ENCODE results near the gene COMT.

COMT gene

DNA sequence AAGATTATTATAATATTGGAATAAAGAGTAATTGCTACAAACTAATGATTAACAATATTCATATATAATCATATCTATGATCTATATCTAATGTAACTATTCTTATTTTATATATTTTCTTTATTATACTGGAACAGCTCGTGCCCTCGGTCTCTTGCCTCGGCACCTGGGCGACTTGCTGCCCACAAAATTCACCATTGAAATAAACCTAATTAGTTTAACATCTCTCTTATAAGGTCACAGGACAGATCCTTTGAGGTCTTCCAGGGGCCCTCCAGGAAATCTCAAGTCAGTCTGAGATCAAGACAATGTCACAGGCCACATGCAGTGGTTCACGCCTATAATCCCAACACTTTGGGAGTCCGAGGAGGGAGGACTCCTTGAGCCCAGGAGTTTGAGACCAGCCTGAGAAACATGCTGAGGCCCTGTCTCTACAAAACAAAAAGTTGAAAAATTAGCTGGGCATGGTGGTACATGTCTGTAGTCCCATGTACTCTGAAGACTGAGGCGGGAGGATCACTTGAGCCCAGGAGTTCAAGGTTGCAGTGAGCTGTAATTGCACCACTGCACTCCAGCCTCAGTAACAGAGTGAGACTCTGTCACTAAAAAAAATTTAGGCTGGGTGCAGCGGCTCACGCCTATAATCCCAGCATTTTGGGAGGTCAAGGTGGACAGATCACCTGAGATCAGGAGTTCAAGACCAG lies 6.6 kb downstream of the COMT start:
- Histone ChIP-seq H3K9me3 (ENCODE audit: control insufficient read depth, insufficient read depth, low read length) (no peaks in the 10 kb centered on the region), H3K4me1 (ENCODE audit: insufficient read depth, low read length) (peaks cover 11% of the 10 kb centered on the region), H3K9ac (ENCODE audit: low read depth, low read length) (no peak overlapping the region), H3K36me3 (ENCODE audit: insufficient read depth, low read length) (no peaks in the 10 kb centered on the region)

DNA sequence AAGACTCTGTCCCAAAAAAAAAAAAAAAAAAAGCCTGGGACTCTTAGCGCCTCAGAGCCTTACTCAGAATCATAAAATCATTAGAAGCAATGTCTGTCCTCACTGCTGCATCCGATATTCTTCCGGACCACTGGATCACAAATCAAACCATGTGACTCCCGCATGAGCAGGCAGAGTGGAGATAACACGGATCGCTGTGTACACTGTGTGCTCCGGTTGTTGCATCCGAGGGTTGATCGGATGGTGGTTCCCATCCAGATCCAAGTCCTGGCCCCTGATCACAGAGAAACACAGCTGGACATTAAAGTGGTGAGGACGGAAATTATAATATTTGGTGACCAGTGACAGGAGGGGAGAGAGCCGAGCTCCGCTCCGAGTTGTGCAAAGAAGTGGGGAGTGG lies 9.8 kb downstream of the COMT start:
- no peaks in the 10 kb centered on the region for H3K9me3 ChIP-seq (ENCODE audit: control insufficient read depth, insufficient read depth, low read length)
- H3K36me3 ChIP-seq (ENCODE audit: insufficient read depth, low read length): no peaks in the 10 kb centered on the region
- H3K4me1 ChIP-seq (ENCODE audit: insufficient read depth, low read length): peaks cover 10% of the 10 kb centered on the region; the same call in 1 of the 2 replicates
- no peak overlapping the region for H3K9ac ChIP-seq (ENCODE audit: low read depth, low read length)

DNA sequence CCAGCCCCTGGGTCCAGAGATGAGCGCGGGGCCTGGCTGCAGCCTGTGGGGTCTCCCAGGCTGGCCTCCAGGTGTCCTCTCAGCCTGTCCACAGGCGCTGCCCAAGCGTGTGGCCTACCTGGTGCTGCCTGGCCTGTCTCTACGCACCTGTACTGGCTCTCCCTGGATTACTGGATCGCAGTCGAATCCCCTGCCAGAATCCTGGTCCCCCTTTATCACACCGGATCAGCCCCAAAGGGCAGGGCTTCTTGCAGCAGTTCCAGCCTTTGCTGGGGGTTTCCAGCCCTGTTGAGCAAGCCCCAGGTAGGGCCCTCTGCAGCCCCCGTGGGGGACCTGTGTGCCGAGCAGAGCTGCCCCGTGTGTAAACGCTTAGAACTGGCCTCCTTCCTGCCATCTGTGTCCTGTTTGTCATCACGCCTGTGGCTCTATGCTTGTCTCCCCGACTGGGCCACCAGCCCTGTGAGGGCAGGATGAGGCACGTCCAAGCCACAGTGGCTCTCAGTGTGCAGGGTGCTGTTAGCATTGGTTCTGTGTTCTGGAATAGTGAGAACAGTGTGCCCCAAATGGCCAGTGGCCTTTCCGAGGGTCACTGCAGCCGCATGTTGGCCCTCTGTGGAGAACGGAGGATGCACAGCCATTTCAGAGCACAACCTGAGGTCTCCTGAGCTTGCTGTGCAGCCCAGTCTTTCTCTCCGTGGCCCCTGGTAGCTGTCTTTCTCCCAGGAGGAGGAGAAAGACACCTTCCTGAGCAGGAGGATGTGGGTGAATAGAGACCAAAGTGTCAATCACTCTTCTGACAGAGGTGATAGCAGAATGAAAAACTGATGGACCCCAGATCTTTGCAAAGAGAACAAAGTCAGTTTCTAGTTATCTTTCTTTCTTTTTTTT lies 13.9 kb downstream of the COMT start:
- Histone ChIP-seq H3K4me1 (ENCODE audit: insufficient read depth, low read length) (peaks cover 8% of the 10 kb centered on the region; the same call in 1 of the 2 replicates), H3K36me3 (ENCODE audit: insufficient read depth, low read length) (no peaks in the 10 kb centered on the region), H3K9ac (ENCODE audit: low read depth, low read length) (no peak overlapping the region), H3K9me3 (ENCODE audit: control insufficient read depth, insufficient read depth, low read length) (no peaks in the 10 kb centered on the region)

DNA sequence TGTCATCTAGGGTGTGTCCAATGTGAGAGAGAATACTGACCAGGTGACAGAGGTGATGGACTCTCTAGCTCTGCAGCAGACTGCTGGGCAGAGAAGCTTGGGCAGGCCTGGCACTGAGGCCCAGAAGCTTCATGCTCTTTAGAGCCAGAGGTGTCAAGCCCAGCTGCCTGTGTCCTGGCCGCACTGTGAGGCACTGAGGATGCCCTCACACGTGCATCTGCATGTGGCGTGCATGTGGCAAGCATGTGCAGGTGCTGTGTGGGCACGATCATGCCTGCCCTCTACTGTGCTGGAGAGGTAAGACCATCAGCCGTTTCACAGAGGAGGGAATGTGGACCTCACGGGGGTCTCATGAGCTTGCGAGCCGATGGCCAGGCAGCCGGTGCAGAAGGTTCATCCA lies 15.9 kb downstream of the COMT start:
- no peak overlapping the region for H3K9ac ChIP-seq (ENCODE audit: low read depth, low read length)
- no peaks in the 10 kb centered on the region for H3K9me3 ChIP-seq (ENCODE audit: control insufficient read depth, insufficient read depth, low read length)
- H3K4me1 ChIP-seq (ENCODE audit: insufficient read depth, low read length): peaks cover 9% of the 10 kb centered on the region; the same call in 1 of the 2 replicates
- no peaks in the 10 kb centered on the region for H3K36me3 ChIP-seq (ENCODE audit: insufficient read depth, low read length)

DNA sequence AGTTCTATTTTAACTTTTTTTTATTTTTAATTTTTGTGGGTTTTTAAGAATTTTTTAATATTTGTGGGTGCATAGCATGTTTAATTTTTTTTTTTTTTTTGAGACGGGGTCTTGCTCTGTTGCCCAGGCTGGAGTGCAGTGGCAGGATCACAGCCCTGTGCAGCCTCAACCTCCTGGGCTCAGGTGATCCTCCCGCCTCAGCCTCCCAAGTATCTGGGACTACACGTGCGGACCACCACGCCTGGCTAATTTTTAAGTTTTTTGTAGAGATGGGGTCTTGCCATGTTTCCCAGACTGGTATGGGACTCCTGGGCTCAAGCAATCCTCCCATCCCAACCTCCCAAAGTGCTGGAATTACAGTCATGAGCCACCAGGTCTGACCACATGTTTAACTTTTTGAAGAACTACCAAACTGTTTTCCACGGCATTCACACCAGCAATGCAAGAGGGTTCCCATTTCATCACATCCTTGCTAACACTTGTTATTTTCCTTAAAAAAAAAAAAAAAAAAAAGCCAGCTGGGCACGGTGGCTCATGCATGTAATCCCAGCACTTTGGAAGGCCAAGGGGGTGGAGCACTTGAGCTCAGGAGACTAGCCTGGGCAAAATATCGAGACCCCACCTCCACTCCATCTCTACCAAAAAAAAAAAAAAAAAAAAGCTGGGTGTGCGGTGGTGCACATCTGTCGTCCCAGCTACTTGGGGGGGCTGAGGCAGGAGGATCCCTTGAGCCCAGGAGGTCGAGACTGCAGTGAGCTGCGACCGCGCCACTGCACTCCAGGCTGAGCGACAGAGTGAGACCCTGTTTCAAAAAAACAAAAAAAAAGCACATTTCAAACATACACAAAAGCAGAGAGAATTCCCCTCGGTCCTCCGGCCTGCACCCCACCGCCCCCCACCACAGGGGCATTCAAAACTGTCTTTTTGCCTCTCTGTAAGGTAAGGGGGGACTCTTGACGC lies 16.8 kb downstream of the COMT start:
- Histone ChIP-seq H3K9ac (ENCODE audit: low read depth, low read length) (peak overlapping the region; percentile 80), H3K9me3 (ENCODE audit: control insufficient read depth, insufficient read depth, low read length) (no peaks in the 10 kb centered on the region), H3K36me3 (ENCODE audit: insufficient read depth, low read length) (no peaks in the 10 kb centered on the region), H3K4me1 (ENCODE audit: insufficient read depth, low read length) (peaks cover 14% of the 10 kb centered on the region; the same call in 1 of the 2 replicates)

DNA sequence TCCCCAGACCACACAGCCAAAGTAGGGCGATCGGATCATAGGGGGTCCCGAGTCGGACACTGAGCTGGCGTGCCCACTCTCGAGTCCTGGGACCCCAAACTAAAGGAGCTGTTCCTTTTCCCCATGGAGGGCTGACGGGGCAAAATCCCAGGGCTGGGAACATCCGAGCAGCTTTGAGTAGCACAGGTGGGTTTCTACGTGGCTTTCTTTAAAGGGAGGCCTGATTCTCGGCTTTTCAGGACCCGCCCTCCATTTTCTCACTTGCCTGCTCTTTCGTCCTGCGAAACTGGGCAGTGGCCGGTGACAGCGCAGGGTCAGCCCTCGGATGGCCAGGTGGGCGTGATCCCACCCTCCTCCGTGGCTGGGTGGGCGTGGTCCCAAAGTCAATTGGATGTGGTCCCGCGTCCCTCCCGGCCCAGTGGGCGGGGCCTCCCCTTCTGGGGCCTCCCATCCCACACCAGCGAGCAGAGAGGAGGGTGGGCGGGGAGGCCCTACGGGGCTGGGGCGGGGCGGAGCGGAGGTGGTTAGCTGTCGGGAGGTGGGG lies 17.5 kb downstream of the COMT start:
- Histone ChIP-seq H3K4me1 (ENCODE audit: insufficient read depth, low read length) (peaks cover 14% of the 10 kb centered on the region; the same call in 1 of the 2 replicates), H3K9ac (ENCODE audit: low read depth, low read length) (peak overlapping the region; percentile 80), H3K36me3 (ENCODE audit: insufficient read depth, low read length) (no peaks in the 10 kb centered on the region), H3K9me3 (ENCODE audit: control insufficient read depth, insufficient read depth, low read length) (no peaks in the 10 kb centered on the region)

DNA sequence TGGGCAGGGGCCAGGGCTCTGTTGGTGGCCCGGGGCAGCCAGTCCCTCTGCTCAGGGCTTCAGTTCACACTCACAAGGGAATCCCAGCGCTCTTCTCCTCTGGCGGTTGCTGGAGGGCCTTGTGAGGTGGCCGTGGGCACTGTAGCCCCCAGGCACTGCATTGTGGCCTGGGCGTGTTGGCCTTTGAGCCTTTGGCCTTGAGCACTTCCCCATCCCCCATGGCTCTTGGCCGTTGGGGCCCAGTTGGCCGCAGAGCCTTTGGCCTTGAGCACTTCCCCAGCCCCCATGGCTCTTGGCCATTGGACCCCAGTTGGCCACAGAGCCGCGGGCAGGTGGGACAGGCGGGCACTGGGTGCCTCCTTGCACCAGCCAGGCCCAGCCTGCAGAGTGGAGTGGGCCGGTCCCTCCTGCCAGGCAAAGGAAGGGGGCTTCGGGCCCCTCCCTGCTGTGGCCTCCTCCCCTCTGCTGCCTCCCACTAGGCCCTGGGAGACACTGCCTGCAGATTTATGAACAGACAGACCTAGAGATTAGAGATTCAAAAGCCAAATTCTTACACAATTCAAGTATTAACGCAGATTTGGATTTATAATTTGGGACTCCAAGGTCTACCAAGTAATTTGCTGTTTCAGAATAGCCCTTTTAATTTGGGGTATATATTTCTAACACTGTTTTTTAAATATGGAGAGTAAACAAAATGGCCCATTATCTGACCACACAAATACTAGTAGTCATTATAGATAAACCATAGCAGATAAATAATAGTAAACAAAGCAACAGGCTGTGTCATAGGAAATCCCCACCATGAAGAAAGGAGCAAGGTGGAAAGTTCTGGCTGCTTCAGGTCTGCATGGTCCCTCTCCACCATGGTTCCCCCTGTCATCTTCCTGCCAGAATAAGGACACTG lies 18.3 kb downstream of the COMT start:
- no peaks in the 10 kb centered on the region for H3K9me3 ChIP-seq (ENCODE audit: control insufficient read depth, insufficient read depth, low read length)
- H3K9ac ChIP-seq (ENCODE audit: low read depth, low read length): no peak overlapping the region; the same call in 1 of the 2 replicates
- no peaks in the 10 kb centered on the region for H3K36me3 ChIP-seq (ENCODE audit: insufficient read depth, low read length)
- H3K4me1 ChIP-seq (ENCODE audit: insufficient read depth, low read length): peaks cover 14% of the 10 kb centered on the region; the same call in 1 of the 2 replicates

DNA sequence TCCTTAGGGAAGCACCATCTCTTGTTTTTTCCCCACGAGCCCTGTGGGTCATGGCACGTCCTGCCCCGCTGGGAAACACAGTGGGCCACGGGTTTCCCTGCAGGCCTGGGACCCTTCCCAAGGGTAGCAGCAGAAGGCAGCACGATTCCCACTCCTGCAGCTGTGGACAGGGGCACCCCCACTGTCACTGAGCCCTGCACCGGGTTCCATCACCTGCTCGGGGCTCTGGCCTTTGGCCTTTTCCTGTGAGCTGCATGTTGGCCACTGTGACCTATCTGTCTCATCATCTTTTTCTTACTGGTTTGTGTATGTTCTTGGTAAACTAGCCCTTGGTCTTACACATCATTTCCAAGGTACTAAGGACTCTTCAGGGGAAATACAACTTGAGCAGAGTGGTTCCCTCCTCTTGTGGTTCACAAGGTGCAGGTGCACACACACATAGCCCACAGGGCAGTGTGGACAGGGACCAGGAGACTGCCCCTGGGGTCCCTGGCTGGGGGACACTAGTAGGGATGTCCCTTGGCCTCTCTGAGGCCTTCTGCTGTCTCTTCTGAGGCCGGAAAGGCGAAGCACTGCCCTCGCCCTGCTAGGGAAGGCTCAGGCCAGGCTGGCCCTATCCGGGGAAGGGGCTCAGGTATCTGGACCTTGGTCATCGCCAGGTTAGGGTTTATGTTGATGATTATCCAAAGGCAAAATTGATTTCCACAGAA lies 19.1 kb downstream of the COMT start:
- H3K9ac ChIP-seq (ENCODE audit: low read depth, low read length): no peak overlapping the region
- H3K4me1 ChIP-seq (ENCODE audit: insufficient read depth, low read length): peaks cover 14% of the 10 kb centered on the region; the same call in 1 of the 2 replicates
- H3K36me3 ChIP-seq (ENCODE audit: insufficient read depth, low read length): no peaks in the 10 kb centered on the region
- no peaks in the 10 kb centered on the region for H3K9me3 ChIP-seq (ENCODE audit: control insufficient read depth, insufficient read depth, low read length)

DNA sequence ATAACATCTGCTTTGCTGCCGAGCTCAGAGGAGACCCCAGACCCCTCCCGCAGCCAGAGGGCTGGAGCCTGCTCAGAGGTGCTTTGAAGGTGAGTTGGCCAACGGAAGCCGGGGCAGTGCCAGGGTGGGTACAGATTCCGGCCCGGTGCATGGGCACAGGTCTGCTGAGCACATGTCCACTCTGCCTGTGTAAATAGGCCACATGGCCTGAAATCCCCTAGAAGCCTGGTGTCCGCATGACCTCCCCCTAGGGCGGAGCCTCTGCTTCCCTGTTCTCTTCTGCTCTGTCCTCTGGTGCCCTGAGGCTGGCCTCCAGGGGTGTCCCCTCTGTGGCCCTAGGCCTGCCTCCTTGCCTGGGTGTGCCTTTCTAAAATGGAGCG lies 19.6 kb downstream of the COMT start:
- H3K4me1 ChIP-seq (ENCODE audit: insufficient read depth, low read length): peaks cover 14% of the 10 kb centered on the region; the same call in 1 of the 2 replicates
- no peak overlapping the region for H3K9ac ChIP-seq (ENCODE audit: low read depth, low read length)
- H3K9me3 ChIP-seq (ENCODE audit: control insufficient read depth, insufficient read depth, low read length): no peaks in the 10 kb centered on the region
- no peaks in the 10 kb centered on the region for H3K36me3 ChIP-seq (ENCODE audit: insufficient read depth, low read length)

DNA sequence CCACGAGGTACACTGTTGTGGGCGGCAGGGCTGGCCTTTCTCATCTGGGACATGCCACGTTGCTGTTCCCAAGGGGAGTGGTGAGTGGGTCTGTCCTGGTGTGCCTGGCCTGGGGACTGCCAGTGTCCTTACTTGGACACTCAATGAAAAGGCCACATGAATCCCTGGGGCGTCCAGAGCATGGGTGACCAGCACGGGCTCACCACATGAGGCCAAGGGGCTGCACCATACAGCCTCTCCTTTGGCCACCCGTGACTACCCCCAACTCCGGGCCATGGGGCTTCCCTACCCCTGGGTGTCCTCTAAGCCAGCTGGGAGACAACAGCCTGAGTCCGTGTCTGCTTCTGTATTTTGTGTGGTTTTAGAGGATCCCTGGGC lies 20.3 kb downstream of the COMT start:
- H3K36me3 ChIP-seq (ENCODE audit: insufficient read depth, low read length): no peaks in the 10 kb centered on the region
- H3K9ac ChIP-seq (ENCODE audit: low read depth, low read length): no peak overlapping the region
- peaks cover 14% of the 10 kb centered on the region; the same call in 1 of the 2 replicates for H3K4me1 ChIP-seq (ENCODE audit: insufficient read depth, low read length)
- no peaks in the 10 kb centered on the region for H3K9me3 ChIP-seq (ENCODE audit: control insufficient read depth, insufficient read depth, low read length)

DNA sequence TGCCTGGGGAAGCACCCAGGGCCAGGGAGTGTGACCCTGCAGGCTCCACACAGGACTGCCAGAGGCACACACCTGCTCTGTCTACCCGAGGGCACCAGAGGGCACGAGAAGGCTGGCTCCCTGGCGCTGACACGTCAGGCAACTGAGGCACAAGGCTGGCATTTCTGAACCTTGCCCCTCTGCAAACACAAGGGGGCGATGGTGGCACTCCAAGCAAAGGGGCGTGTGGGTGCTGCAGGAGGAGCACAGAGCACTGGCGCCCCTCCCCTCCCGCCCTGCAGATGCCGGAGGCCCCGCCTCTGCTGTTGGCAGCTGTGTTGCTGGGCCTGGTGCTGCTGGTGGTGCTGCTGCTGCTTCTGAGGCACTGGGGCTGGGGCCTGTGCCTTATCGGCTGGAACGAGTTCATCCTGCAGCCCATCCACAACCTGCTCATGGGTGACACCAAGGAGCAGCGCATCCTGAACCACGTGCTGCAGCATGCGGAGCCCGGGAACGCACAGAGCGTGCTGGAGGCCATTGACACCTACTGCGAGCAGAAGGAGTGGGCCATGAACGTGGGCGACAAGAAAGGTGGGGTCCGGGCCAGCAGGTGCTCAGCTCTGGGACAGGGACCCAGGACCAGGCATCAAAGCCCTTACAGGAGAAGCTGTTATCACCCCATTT lies 20.8 kb downstream of the COMT start:
- Histone ChIP-seq H3K9ac (ENCODE audit: low read depth, low read length) (no peak overlapping the region), H3K36me3 (ENCODE audit: insufficient read depth, low read length) (no peaks in the 10 kb centered on the region), H3K9me3 (ENCODE audit: control insufficient read depth, insufficient read depth, low read length) (no peaks in the 10 kb centered on the region), H3K4me1 (ENCODE audit: insufficient read depth, low read length) (peaks cover 14% of the 10 kb centered on the region; the same call in 1 of the 2 replicates)
